KBM-7 (cell line): ENCODE results near the gene BCL2L13.

Source experiments
- DNase-seq: peaks from one replicate; pipeline ENCODE4 v3.0.0-alpha.2; 2015
- in situ Hi-C: fragments of 300-500 bp; cut with MboI; formaldehyde crosslinking; loops from 2 replicates; pipeline ENCODE4 v1.14.3; 2020; ENCODE audit warnings: low sequenced_read_pairs, low pct_unique_long_range_greater_than_20kb, mixed read lengths

The BCL2L13 gene

GRCh38 chr22:17638432-17639246 lies at the start of gene BCL2L13:
Gene BCL2L13, plus strand, starts transcription at chr22:17638757. Its CDS starts 16,955 bp downstream, at chr22:17655712.
- in situ Hi-C loops = no loop called here
- peak; percentile 94 for DNase-seq

- in situ Hi-C loops = no loop called here
- no peak for DNase-seq
Observed at GRCh38 chr22:17589810-17590375, 48.7 kb upstream of the BCL2L13 start.

- no peak for DNase-seq
- in situ Hi-C loops = no loop called here
Observed at GRCh38 chr22:17590586-17590985, 48.0 kb upstream of the BCL2L13 start.

- in situ Hi-C loops = no loop called here
- DNase-seq = no peak
Observed at GRCh38 chr22:17592201-17592600, 46.4 kb upstream of the BCL2L13 start.

- no peak for DNase-seq
- in situ Hi-C loops = no loop called here
Observed at GRCh38 chr22:17596226-17596625, 42.3 kb upstream of the BCL2L13 start.

GRCh38 chr22:17597217-17597616 lies 41.3 kb upstream of the BCL2L13 start:
- in situ Hi-C loops = no loop called here
- DNase-seq = no peak

GRCh38 chr22:17598318-17598717 lies 40.2 kb upstream of the BCL2L13 start:
- DNase-seq = no peak
- in situ Hi-C loops = no loop called here

- in situ Hi-C loops = no loop called here
- DNase-seq = no peak
Observed at GRCh38 chr22:17601031-17601430, 37.5 kb upstream of the BCL2L13 start.

GRCh38 chr22:17603668-17604067 lies 34.9 kb upstream of the BCL2L13 start:
- no peak for DNase-seq
- in situ Hi-C loops = no loop called here

- no peak for DNase-seq
- in situ Hi-C loops = no loop called here
Observed at GRCh38 chr22:17606496-17606895, 32.1 kb upstream of the BCL2L13 start.

- DNase-seq = no peak
- in situ Hi-C loops = no loop called here
Observed at GRCh38 chr22:17607891-17608521, 30.6 kb upstream of the BCL2L13 start.

GRCh38 chr22:17612057-17612456 lies 26.5 kb upstream of the BCL2L13 start:
- DNase-seq = no peak
- in situ Hi-C loops = no loop called here

- in situ Hi-C loops = no loop called here
- no peak for DNase-seq
Observed at GRCh38 chr22:17613280-17613679, 25.3 kb upstream of the BCL2L13 start.

GRCh38 chr22:17627961-17628405 lies 10.6 kb upstream of the BCL2L13 start:
- in situ Hi-C loops = no loop called here

GRCh38 chr22:17628406-17629172 lies 10.0 kb upstream of the BCL2L13 start, which contains the start of gene ATP6V1E1:
Gene ATP6V1E1, minus strand, starts transcription at chr22:17628749. Its CDS starts 114 bp downstream, at chr22:17628635.
- DNase-seq = peak; percentile 98
- in situ Hi-C loops = no loop called here

More at GRCh38 chr22:17627961-17628405, 10.6 kb upstream of the BCL2L13 start:
- DNase-seq = peak; percentile 12

- in situ Hi-C loops = no loop called here
- DNase-seq = no peak
Observed at GRCh38 chr22:17629173-17629489, 9.4 kb upstream of the BCL2L13 start.

GRCh38 chr22:17629641-17630040 lies 8.9 kb upstream of the BCL2L13 start:
- DNase-seq = peak; percentile 16
- in situ Hi-C loops = no loop called here

GRCh38 chr22:17631076-17631565 lies 7.4 kb upstream of the BCL2L13 start:
- in situ Hi-C loops = no loop called here

GRCh38 chr22:17633217-17633997 lies 5.2 kb upstream of the BCL2L13 start:
- DNase-seq = no peak
- in situ Hi-C loops = no loop called here

More at GRCh38 chr22:17631076-17631565, 7.4 kb upstream of the BCL2L13 start:
- DNase-seq = no peak
